Panc1 (cell line): ENCODE results near the gene MARCHF3. TPM values are rescaled to one million over a fixed set of nuclear protein-coding genes. Genes with fewer than 3 reads are reported as not detected.

ENCODE experiments used
- ATAC-seq: fragments of 200-7000 bp; cut with Tn5 transposase; 2 replicates; pipeline ENCODE4 v1.9.1; 2020; ENCODE audit warnings: mild to moderate bottlenecking, moderate library complexity
- BruUV-seq: library from RNA; stranded (reverse); fragments of 400-500 nt; replicated peaks from 2 replicates; lab custom pipeline; 2021; lab: Mats Ljungman, UMichigan
- CTCF ChIA-PET: fragments of 300-600 bp; sonication (Branson Sonifier 250); formaldehyde crosslinking; loops from one replicate; lab custom pipeline; 2022; ENCODE audit warnings: antibody characterized with exemption; lab: Charles Lee
- POLR2A ChIA-PET: fragments of 300-600 bp; sonication (Branson Sonifier 250); formaldehyde crosslinking; loops from one replicate; lab custom pipeline; 2022; ENCODE audit warnings: antibody characterized with exemption; lab: Charles Lee
- DNase-seq: peaks from one replicate; pipeline ENCODE4 v3.0.0-alpha.2; 2010; ENCODE audit warnings: low read depth, low spot score
- H3K27ac ChIP-seq: 2 replicates; pipeline ENCODE4 v1.5.1; 2011; ENCODE audit warnings: mild to moderate bottlenecking, low read length, inconsistent platforms
- H3K27me3 ChIP-seq: fragments of 200-500 bp; sonication (Bioruptor generic); 2 replicates; pipeline ENCODE4 v1.6.0; 2014; ENCODE audit warnings: low read length, inconsistent platforms; ENCODE audit not compliant: control insufficient read depth, insufficient read depth
- H3K36me3 ChIP-seq: fragments of 200-500 bp; sonication (Bioruptor generic); 2 replicates; pipeline ENCODE4 v1.5.1; 2014; ENCODE audit warnings: inconsistent platforms, mild to moderate bottlenecking, low read length, moderate library complexity; ENCODE audit not compliant: control insufficient read depth, insufficient read depth
- H3K4me1 ChIP-seq: 2 replicates; pipeline ENCODE4 v1.5.1; 2011; ENCODE audit warnings: inconsistent platforms, mild to moderate bottlenecking, low read length, moderate library complexity; ENCODE audit not compliant: control insufficient read depth, insufficient read depth
- H3K4me3 ChIP-seq, 2 experiments: 2 replicates each; pipeline ENCODE4 v1.5.1; 2011 to 2012; ENCODE audit warnings: low read depth in 2 of 2, low read length in 2 of 2, mild to moderate bottlenecking in 2 of 2, inconsistent platforms in 1 of 2, moderate library complexity in 1 of 2
- H3K9me3 ChIP-seq: fragments of 200-500 bp; sonication (Bioruptor generic); 2 replicates; pipeline ENCODE4 v1.5.1; 2014; ENCODE audit warnings: low read depth, mild to moderate bottlenecking, inconsistent platforms, low read length, moderate library complexity; ENCODE audit not compliant: control insufficient read depth, insufficient read depth
- POLR2AphosphoS5 ChIP-seq: IDR thresholded peaks from 2 replicates; pipeline ENCODE4 v1.6.1; 2012; ENCODE audit warnings: mild to moderate bottlenecking, low read depth, low read length, moderate library complexity
- SIN3A ChIP-seq: IDR thresholded peaks from 2 replicates; pipeline ENCODE4 v1.6.1; 2012; ENCODE audit warnings: low read depth, mild to moderate bottlenecking, low read length, moderate library complexity, borderline replicate concordance; ENCODE audit not compliant: insufficient read depth
- TCF7L2 ChIP-seq: IDR thresholded peaks from 2 replicates; pipeline ENCODE4 v1.6.1; 2011; ENCODE audit warnings: mild to moderate bottlenecking, low read depth, low read length, inconsistent platforms
- in situ Hi-C: cut with HindIII; loops from 2 replicates; pipeline ENCODE4 v1.10.0; 2016; ENCODE audit warnings: low sequenced_read_pairs, low pct_unique_long_range_greater_than_20kb
- intact Hi-C: fragments of 100-400 bp; cut with micrococcal nuclease; formaldehyde crosslinking; loops from one replicate; pipeline ENCODE4 v1.10.0; 2022; ENCODE audit not compliant: unreplicated experiment
- total RNA-seq: library from RNA; stranded (reverse); gene quantifications from one replicate; pipeline ENCODE4 v1.2.1, GENCODE V29; 2021; ENCODE audit not compliant: unreplicated experiment
- TF ChIP-seq, protein P1 (sequence below), 2 experiments: IDR thresholded peaks; 2 replicates each; pipeline ENCODE4 v1.6.1; 2011 to 2012; ENCODE audit warnings: low read depth in 2 of 2, control low read depth in 1 of 2, low read length in 1 of 2, mild to moderate bottlenecking in 1 of 2, moderate library complexity in 1 of 2; ENCODE audit not compliant: insufficient read depth in 1 of 2
- TF ChIP-seq, protein P2 (sequence below): fragments of 450-650 bp; IDR thresholded peaks from 2 replicates; pipeline ENCODE4 v1.5.1; 2017; ENCODE audit warnings: mild to moderate bottlenecking

Gene MARCHF3
- total RNA-seq, 1 experiment from 2014 or later = 3.0 TPM

GRCh38 chr5:126981222-126981621 is 49.1 kb downstream of the MARCHF3 start:
- TF ChIP-seq POLR2AphosphoS5 (no peak), TCF7L2 (no peak), SIN3A (no peak)
- TF ChIP-seq, protein P1, sequence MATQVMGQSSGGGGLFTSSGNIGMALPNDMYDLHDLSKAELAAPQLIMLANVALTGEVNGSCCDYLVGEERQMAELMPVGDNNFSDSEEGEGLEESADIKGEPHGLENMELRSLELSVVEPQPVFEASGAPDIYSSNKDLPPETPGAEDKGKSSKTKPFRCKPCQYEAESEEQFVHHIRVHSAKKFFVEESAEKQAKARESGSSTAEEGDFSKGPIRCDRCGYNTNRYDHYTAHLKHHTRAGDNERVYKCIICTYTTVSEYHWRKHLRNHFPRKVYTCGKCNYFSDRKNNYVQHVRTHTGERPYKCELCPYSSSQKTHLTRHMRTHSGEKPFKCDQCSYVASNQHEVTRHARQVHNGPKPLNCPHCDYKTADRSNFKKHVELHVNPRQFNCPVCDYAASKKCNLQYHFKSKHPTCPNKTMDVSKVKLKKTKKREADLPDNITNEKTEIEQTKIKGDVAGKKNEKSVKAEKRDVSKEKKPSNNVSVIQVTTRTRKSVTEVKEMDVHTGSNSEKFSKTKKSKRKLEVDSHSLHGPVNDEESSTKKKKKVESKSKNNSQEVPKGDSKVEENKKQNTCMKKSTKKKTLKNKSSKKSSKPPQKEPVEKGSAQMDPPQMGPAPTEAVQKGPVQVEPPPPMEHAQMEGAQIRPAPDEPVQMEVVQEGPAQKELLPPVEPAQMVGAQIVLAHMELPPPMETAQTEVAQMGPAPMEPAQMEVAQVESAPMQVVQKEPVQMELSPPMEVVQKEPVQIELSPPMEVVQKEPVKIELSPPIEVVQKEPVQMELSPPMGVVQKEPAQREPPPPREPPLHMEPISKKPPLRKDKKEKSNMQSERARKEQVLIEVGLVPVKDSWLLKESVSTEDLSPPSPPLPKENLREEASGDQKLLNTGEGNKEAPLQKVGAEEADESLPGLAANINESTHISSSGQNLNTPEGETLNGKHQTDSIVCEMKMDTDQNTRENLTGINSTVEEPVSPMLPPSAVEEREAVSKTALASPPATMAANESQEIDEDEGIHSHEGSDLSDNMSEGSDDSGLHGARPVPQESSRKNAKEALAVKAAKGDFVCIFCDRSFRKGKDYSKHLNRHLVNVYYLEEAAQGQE (IDR thresholded peaks at IDR 0.05; ENCODE audit: insufficient read depth in 1 of 2, low read depth in 2 of 2, low read length in 1 of 2) = no peak
- TF ChIP-seq, protein P2, sequence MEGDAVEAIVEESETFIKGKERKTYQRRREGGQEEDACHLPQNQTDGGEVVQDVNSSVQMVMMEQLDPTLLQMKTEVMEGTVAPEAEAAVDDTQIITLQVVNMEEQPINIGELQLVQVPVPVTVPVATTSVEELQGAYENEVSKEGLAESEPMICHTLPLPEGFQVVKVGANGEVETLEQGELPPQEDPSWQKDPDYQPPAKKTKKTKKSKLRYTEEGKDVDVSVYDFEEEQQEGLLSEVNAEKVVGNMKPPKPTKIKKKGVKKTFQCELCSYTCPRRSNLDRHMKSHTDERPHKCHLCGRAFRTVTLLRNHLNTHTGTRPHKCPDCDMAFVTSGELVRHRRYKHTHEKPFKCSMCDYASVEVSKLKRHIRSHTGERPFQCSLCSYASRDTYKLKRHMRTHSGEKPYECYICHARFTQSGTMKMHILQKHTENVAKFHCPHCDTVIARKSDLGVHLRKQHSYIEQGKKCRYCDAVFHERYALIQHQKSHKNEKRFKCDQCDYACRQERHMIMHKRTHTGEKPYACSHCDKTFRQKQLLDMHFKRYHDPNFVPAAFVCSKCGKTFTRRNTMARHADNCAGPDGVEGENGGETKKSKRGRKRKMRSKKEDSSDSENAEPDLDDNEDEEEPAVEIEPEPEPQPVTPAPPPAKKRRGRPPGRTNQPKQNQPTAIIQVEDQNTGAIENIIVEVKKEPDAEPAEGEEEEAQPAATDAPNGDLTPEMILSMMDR = no peak
- intact Hi-C loops = no loop called here
- no peaks in the 10 kb centered on the region for H3K36me3 ChIP-seq
- no peak overlapping the region for H3K4me3 ChIP-seq
- no peak overlapping the region for H3K27ac ChIP-seq
- no peak for DNase-seq
- POLR2A ChIA-PET = no interaction called here
- CTCF ChIA-PET = interaction anchor here (1.5 kb wide), 1 partner anchor 511 kb away, joined by 3 read pairs; no protein-coding TSS in a partner anchor
- ATAC-seq = no peak
- H3K4me1 ChIP-seq = no peaks in the 10 kb centered on the region
- no TSS peak for BruUV-seq
- no peaks in the 10 kb centered on the region for H3K27me3 ChIP-seq
- no peaks in the 10 kb centered on the region for H3K9me3 ChIP-seq
- in situ Hi-C loops = no loop called here

DNA sequence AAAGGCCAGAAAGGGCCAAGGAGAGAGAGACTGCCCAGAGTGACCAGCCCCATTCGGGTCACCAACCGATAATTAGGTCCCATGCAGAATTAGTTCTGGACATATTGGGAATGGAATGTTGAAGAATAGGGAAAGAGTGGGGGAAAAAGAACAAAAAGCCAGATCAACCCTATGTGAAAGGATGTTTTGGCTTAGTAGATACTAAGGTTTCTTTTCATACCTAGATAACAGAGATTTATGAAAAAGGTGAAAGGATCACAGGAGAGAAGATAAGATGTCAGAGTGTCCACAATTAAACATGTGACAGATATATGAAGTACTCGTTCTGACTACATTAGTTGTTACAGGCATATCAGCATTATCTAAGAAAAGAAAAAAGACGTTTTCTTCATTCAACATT is 52.1 kb downstream of the MARCHF3 start:
- no TSS peak for BruUV-seq

More for the DNA sequence above, 52.1 kb downstream of the MARCHF3 start:
- H3K27ac ChIP-seq = no peak overlapping the region
- H3K4me3 ChIP-seq = no peak overlapping the region
- DNase-seq = no peak
- ChIA-PET CTCF (no interaction called here), POLR2A (no interaction called here)
- ATAC-seq = no peak
- intact Hi-C loops (no loop called here), in situ Hi-C loops (no loop called here)
- no peaks in the 10 kb centered on the region for H3K4me1 ChIP-seq
- TF ChIP-seq SIN3A = no peak
- TF ChIP-seq, protein P1 (IDR thresholded peaks at IDR 0.05; ENCODE audit: insufficient read depth in 1 of 2, low read depth in 2 of 2, low read length in 1 of 2) = no peak
- TF ChIP-seq POLR2AphosphoS5 = no peak
- TF ChIP-seq, protein P2 = no peak
- TF ChIP-seq TCF7L2 = no peak
- H3K36me3 ChIP-seq = no peaks in the 10 kb centered on the region
- H3K9me3 ChIP-seq = no peaks in the 10 kb centered on the region
- no peaks in the 10 kb centered on the region for H3K27me3 ChIP-seq
